ENCODE results near the gene FBXO46. TPM values are rescaled to one million over a fixed set of nuclear protein-coding genes. Genes with fewer than 3 reads are reported as not detected.

Gene FBXO46
- total and polyA plus RNA-seq, 2 of the 4 experiments (the other 2 are of a cell fraction), result 3.0 to 6.8 TPM

- TF ChIP-seq MXI1 (IDR thresholded peaks at IDR 0.05; ENCODE audit: borderline replicate concordance, low read depth, low read length) (no peak), SMC3 (IDR thresholded peaks at IDR 0.05; ENCODE audit: low read depth, low read length) (no peak)
Measured at GRCh38 chr19:45660636-45661035, 70.1 kb downstream of the FBXO46 start (continued).

Small RNA genes within 50 kb of the gene (microRNA-seq; reads per million reads assigned to microRNA genes)
- gene MIR642A (ENCODE audit: insufficient read depth in 1 of 2, insufficient read length in 1 of 2, unreplicated experiment in 1 of 2) (0 to 1.0 reads per million in 2 experiments), gene MIR642B (ENCODE audit: unreplicated experiment) (not detected)

Small RNA genes within 50 kb of the gene (small RNA-seq; reads per million reads assigned to genes)
- 0 to 1.5 (median 0.31) reads per million in 5 experiments for gene MIR642A

Other genes starting within 250 kb of the FBXO46 start
- gene RTN2, start 233.8 kb downstream of the FBXO46 start, total RNA-seq (2012; rRNA removed), result 5.3 and 5.7 TPM in 2 replicates
- 17.4 and 19.4 TPM in 2 replicates for gene RTN2, start 233.8 kb downstream of the FBXO46 start, polyA plus RNA-seq (2012; rRNA removed)
- gene PPM1N, start 232.5 kb downstream of the FBXO46 start, total RNA-seq (2012; rRNA removed), result 0.56 and 0.90 TPM in 2 replicates
- 1.6 TPM in 2 replicates for gene PPM1N, start 232.5 kb downstream of the FBXO46 start, polyA plus RNA-seq (2012; rRNA removed)
- 61.1 and 66.9 TPM in 2 replicates for gene VASP, start 223.4 kb downstream of the FBXO46 start, total RNA-seq (2012; rRNA removed)
- gene VASP, start 223.4 kb downstream of the FBXO46 start, polyA plus RNA-seq (2012; rRNA removed), result 88.8 and 126 TPM in 2 replicates
- gene OPA3, start 146.1 kb downstream of the FBXO46 start, total RNA-seq (2012; rRNA removed), result 3.9 and 5.2 TPM in 2 replicates
- 9.6 and 10.9 TPM in 2 replicates for gene OPA3, start 146.1 kb downstream of the FBXO46 start, polyA plus RNA-seq (2012; rRNA removed)
- gene GPR4, start 128.7 kb downstream of the FBXO46 start, total RNA-seq (2012; rRNA removed), result not detected in 2 replicates
- gene GPR4, start 128.7 kb downstream of the FBXO46 start, polyA plus RNA-seq (2012; rRNA removed), result 0.02 and 0.04 TPM in 2 replicates
- gene EML2, start 91.5 kb downstream of the FBXO46 start, total RNA-seq (2012; rRNA removed), result 11.1 and 11.8 TPM in 2 replicates
- 25.3 and 26.0 TPM in 2 replicates for gene EML2, start 91.5 kb downstream of the FBXO46 start, polyA plus RNA-seq (2012; rRNA removed)
- 0.18 and 0.28 TPM in 2 replicates for gene GIPR, start 62.7 kb downstream of the FBXO46 start, total RNA-seq (2012; rRNA removed)
- gene GIPR, start 62.7 kb downstream of the FBXO46 start, polyA plus RNA-seq (2012; rRNA removed), result 0.63 and 1.2 TPM in 2 replicates
- 877 and 974 TPM in 2 replicates for gene SNRPD2, start 38.9 kb downstream of the FBXO46 start, total RNA-seq (2012; rRNA removed)
- 587 and 623 TPM in 2 replicates for gene SNRPD2, start 38.9 kb downstream of the FBXO46 start, polyA plus RNA-seq (2012; rRNA removed)
- 6.6 and 7.8 TPM in 2 replicates for gene QPCTL, start 38.2 kb downstream of the FBXO46 start, total RNA-seq (2012; rRNA removed)
- gene QPCTL, start 38.2 kb downstream of the FBXO46 start, polyA plus RNA-seq (2012; rRNA removed), result 11.5 and 12.1 TPM in 2 replicates
- not detected in 2 replicates for gene MEIOSIN, start 2.5 kb upstream of the FBXO46 start, total RNA-seq (2012; rRNA removed)
- gene MEIOSIN, start 2.5 kb upstream of the FBXO46 start, polyA plus RNA-seq (2012; rRNA removed), result not detected in 2 replicates
- gene SIX5, start 38.4 kb upstream of the FBXO46 start, total RNA-seq (2012; rRNA removed), result 0.90 and 1.4 TPM in 2 replicates
- gene SIX5, start 38.4 kb upstream of the FBXO46 start, polyA plus RNA-seq (2012; rRNA removed), result 15.5 TPM in 2 replicates
- 7.9 and 10.0 TPM in 2 replicates for gene DMPK, start 51.6 kb upstream of the FBXO46 start, total RNA-seq (2012; rRNA removed)
- 48.5 and 50.7 TPM in 2 replicates for gene DMPK, start 51.6 kb upstream of the FBXO46 start, polyA plus RNA-seq (2012; rRNA removed)
- 9.7 and 10.0 TPM in 2 replicates for gene DMWD, start 61.9 kb upstream of the FBXO46 start, total RNA-seq (2012; rRNA removed)
- 28.5 and 33.1 TPM in 2 replicates for gene DMWD, start 61.9 kb upstream of the FBXO46 start, polyA plus RNA-seq (2012; rRNA removed)
- gene RSPH6A, start 84.4 kb upstream of the FBXO46 start, total RNA-seq (2012; rRNA removed), result under 0.01 TPM in 2 replicates
- 0.09 TPM in 1 of 2 replicates, not detected in the other for gene RSPH6A, start 84.4 kb upstream of the FBXO46 start, polyA plus RNA-seq (2012; rRNA removed)
- 33.6 and 35.3 TPM in 2 replicates for gene SYMPK, start 132.3 kb upstream of the FBXO46 start, total RNA-seq (2012; rRNA removed)
- gene SYMPK, start 132.3 kb upstream of the FBXO46 start, polyA plus RNA-seq (2012; rRNA removed), result 70.0 and 71.5 TPM in 2 replicates
- gene FOXA3, start 133.4 kb upstream of the FBXO46 start, total RNA-seq (2012; rRNA removed), result not detected in 2 replicates
- not detected in 2 replicates for gene FOXA3, start 133.4 kb upstream of the FBXO46 start, polyA plus RNA-seq (2012; rRNA removed)
- gene IRF2BP1, start 155.2 kb upstream of the FBXO46 start, total RNA-seq (2012; rRNA removed), result 4.5 and 5.0 TPM in 2 replicates
- 8.5 and 11.6 TPM in 2 replicates for gene IRF2BP1, start 155.2 kb upstream of the FBXO46 start, polyA plus RNA-seq (2012; rRNA removed)
- 0.28 and 0.36 TPM in 2 replicates for gene MYPOP, start 171.7 kb upstream of the FBXO46 start, total RNA-seq (2012; rRNA removed)
- gene MYPOP, start 171.7 kb upstream of the FBXO46 start, polyA plus RNA-seq (2012; rRNA removed), result 2.8 and 3.1 TPM in 2 replicates
- gene NANOS2, start 183.9 kb upstream of the FBXO46 start, total RNA-seq (2012; rRNA removed), result not detected in 2 replicates
- not detected in 2 replicates for gene NANOS2, start 183.9 kb upstream of the FBXO46 start, polyA plus RNA-seq (2012; rRNA removed)
- gene NOVA2, start 243.0 kb upstream of the FBXO46 start, total RNA-seq (2012; rRNA removed), result not detected in 2 replicates
- 0.03 TPM in 1 of 2 replicates, not detected in the other for gene NOVA2, start 243.0 kb upstream of the FBXO46 start, polyA plus RNA-seq (2012; rRNA removed)

All from IMR-90 (cell line).